ENCODE results near the gene TNS1.
A peak's percentile ranks its signal among the peaks of the same experiment; 100 is the strongest.

The TNS1 gene

DNA sequence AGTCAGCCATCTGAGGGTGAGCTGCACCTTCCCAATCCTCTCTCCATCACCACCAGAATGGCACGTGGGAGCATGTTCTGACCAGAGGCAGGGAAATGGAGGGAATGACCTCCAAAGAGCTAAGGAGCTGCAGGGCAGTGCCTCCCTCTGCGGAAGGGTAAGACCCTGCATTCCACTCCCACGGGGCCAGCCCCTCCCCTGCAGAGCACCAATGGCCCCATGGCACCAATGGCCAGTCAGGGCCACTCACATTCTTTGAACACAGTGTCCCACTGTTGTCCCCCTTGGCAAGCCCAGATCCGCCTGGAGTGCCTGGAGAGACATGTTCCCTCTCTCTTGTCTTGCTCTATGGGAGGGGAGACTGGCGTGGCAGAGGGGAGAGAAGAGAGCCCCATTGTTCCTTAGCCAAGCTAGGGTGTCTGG is 164.4 kb downstream of the TNS1 start:
- Histone ChIP-seq H3K27me3 (ENCODE audit: insufficient read depth, poor library complexity, severe bottlenecking) (no peaks in the 10 kb centered on the region), H3K4me3 (replicated peaks; ENCODE audit: insufficient read depth, low read length) (no peak overlapping the region), H3K27ac (replicated peaks) (no peak overlapping the region)
- no peak for DNase-seq (ENCODE audit: low read depth in 1 of 2, low spot score in 1 of 2)
- no peak for TF ChIP-seq GABPA (IDR thresholded peaks at IDR 0.05; ENCODE audit: low read depth)

GRCh38 chr2:217837530-217837929 is 165.3 kb downstream of the TNS1 start:
- no peak overlapping the region for H3K27ac ChIP-seq (replicated peaks)
- DNase-seq (ENCODE audit: low read depth in 1 of 2, low spot score in 1 of 2), result no peak
- H3K4me3 ChIP-seq (replicated peaks; ENCODE audit: insufficient read depth, low read length), result no peak overlapping the region
- TF ChIP-seq POLR2AphosphoS5 (IDR thresholded peaks at IDR 0.05; ENCODE audit: low read depth) (no peak), SPI1 (IDR thresholded peaks at IDR 0.05; ENCODE audit: borderline replicate concordance, low read depth) (no peak), GABPA (IDR thresholded peaks at IDR 0.05; ENCODE audit: low read depth) (no peak), REST (IDR thresholded peaks at IDR 0.05; ENCODE audit: insufficient replicate concordance, low read depth) (no peak), CTCF (IDR thresholded peaks at IDR 0.05; ENCODE audit: insufficient read depth, low read length) (no peak)
- H3K27me3 ChIP-seq (ENCODE audit: insufficient read depth, poor library complexity, severe bottlenecking), result no peaks in the 10 kb centered on the region

GRCh38 chr2:217836901-217837491 is 165.8 kb downstream of the TNS1 start:
- H3K27ac ChIP-seq (replicated peaks), result no peak overlapping the region
- TF ChIP-seq SPI1 (IDR thresholded peaks at IDR 0.05; ENCODE audit: borderline replicate concordance, low read depth), result no peak
- no peak for TF ChIP-seq CTCF (IDR thresholded peaks at IDR 0.05; ENCODE audit: insufficient read depth, low read length)
- TF ChIP-seq REST (IDR thresholded peaks at IDR 0.05; ENCODE audit: insufficient replicate concordance, low read depth), result no peak
- no peak for TF ChIP-seq GABPA (IDR thresholded peaks at IDR 0.05; ENCODE audit: low read depth)
- TF ChIP-seq POLR2AphosphoS5 (IDR thresholded peaks at IDR 0.05; ENCODE audit: low read depth), result no peak

DNA sequence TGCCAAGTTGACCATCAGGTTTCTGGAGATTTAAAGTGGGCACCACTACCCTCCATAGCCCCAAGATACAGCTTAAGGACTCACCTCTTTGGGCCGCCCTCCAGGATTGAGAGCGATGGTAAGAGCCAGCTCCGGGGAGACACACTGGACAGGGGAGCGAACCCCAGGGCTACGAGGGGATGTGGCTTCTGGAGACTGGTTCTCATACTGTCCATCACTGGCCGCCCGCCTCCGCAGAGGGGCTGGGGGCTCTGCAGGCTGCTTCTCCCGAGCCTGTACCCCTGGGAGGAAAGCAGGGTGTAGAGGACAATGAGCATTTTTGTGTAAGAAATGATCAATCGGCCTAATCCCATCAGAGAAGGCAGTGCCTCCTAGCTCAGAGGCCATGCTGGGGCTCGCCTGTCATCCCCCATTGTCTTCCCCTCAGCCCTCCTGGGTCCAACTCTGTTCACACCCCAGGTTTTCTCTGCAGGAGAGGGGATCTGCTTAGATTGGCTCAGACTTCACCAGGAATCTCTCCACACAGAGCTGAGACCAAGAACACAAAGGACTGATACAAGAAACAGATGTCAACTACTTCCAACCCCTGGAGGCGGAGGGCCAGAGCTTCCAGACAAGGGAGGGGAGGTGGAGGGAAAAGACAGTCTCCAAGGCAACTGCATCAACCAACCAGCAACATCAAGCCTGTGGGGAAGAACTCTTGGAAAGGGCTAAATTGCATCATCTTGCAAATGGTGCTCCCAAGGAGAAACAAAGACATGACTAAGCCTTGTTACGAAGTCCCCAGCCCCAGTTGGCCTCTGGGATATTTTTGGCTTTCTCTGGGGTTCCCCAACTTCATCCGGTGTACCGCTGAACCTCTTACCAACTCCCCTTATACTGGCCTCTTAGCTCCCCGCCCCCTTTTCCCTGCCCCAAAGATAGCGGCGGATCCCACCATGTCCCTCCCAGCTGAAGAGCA is 166.6 kb downstream of the TNS1 start:
- peak in 1 of 2 experiments; percentile 54 for DNase-seq (ENCODE audit: low read depth in 1 of 2, low spot score in 1 of 2)
- TF ChIP-seq POLR2AphosphoS5 (IDR thresholded peaks at IDR 0.05; ENCODE audit: low read depth) (no peak), SPI1 (IDR thresholded peaks at IDR 0.05; ENCODE audit: borderline replicate concordance, low read depth) (no peak), REST (IDR thresholded peaks at IDR 0.05; ENCODE audit: insufficient replicate concordance, low read depth) (no peak), CTCF (IDR thresholded peaks at IDR 0.05; ENCODE audit: insufficient read depth, low read length) (no peak), GABPA (IDR thresholded peaks at IDR 0.05; ENCODE audit: low read depth) (no peak)
- Histone ChIP-seq H3K27me3 (ENCODE audit: insufficient read depth, poor library complexity, severe bottlenecking) (no peaks in the 10 kb centered on the region), H3K27ac (replicated peaks) (no peak overlapping the region), H3K4me3 (replicated peaks; ENCODE audit: insufficient read depth, low read length) (no peak overlapping the region)

More at GRCh38 chr2:217836901-217837491, 165.8 kb downstream of the TNS1 start:
- DNase-seq (ENCODE audit: low read depth in 1 of 2, low spot score in 1 of 2), result no peak
- no peak overlapping the region for H3K4me3 ChIP-seq (replicated peaks; ENCODE audit: insufficient read depth, low read length)
- H3K27me3 ChIP-seq (ENCODE audit: insufficient read depth, poor library complexity, severe bottlenecking), result no peaks in the 10 kb centered on the region
